Activated CD8-positive, alpha-beta memory T cell treated with anti-CD3 and anti-CD28 coated beads, Interleukin-2, amount 50 U/mL, for 24 hours (primary cell): Measurements from ENCODE around the gene CARD18.

Source experiments
- DNase-seq: peaks from one replicate; pipeline ENCODE4 v3.0.0-alpha.2; 2020; ENCODE audit errors: extremely low read depth

CARD18 gene, protein sequence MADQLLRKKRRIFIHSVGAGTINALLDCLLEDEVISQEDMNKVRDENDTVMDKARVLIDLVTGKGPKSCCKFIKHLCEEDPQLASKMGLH

DNA sequence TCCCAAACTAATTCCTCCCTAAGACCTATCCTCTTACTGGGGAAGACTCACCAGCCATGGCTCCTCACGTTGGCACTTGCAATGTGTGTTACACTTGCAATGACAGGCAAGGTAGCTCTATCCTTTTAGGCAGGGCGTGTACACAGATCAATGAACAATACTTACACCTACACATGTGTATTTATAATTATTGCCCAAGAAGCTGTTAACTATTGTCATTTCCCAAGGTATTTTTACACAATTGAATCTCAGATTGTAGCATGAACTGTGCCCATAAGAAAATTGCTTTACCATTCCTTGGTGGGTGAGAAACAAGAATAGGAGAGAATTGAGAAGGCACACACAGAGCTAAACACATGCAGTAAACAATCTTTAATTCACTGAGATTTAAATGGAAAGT, at the start of gene CARD18:
Gene CARD18, minus strand, starts transcription at position 101 of the 400 bp plus-strand sequence. Its CDS starts 43 bp downstream, at position 58.
- no peak for DNase-seq

DNA sequence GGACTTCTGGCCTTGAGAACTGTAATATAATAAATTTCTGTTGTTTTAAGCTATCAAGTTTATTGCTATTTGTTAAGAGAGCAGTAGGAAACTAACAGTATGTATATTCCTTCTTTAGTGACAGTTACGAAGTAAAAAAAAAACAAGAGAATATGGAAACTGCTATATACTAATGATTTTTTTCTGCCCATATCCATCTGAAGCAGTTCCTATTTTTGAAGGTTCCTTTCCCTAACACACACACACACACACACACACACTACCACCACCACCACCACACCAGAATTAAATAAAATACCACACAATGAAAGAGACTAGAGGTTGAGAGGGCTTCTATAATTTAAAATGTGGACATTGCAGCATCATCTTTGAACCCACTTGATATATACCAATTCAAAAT, 44.4 kb upstream of the CARD18 start:
- no peak for DNase-seq

DNA sequence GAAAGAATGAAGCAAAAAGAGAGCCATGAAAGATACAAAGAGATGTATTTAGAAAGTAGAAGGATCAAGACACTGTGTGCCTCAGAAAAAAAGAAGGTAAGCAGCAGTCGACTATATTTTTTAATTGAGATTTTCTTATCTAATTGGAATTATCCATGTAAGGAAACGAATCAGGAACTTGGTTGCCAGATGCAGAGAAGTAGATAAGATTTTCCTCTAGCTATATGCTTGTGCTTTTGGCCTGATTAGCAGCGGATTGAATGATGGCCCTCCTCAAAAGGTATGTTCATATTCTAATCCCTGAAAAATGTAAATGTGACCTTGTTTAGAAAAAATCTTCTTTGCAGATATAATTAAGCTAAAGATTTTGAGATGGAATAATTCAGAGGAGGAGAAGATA, 43.9 kb upstream of the CARD18 start:
- DNase-seq, result no peak

DNA sequence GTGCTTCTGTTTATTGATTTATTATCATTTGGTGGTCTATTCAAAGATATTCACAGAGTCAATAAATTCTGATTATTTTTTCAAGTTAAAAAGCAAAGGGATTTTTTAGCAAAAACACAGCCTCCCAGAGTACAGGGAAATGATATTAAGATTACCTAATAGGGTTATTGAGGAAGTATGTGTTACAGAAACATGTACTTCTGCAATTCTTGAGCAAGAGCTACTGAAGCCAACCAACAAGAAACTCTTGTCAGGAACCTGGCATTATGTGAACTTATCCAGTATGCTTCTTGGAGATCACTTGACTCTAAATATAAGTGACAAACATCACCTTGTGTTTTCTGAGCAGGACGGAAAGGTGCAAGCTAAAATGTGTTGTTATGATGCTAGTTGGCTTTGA, 42.0 kb upstream of the CARD18 start:
- DNase-seq, result no peak

DNA sequence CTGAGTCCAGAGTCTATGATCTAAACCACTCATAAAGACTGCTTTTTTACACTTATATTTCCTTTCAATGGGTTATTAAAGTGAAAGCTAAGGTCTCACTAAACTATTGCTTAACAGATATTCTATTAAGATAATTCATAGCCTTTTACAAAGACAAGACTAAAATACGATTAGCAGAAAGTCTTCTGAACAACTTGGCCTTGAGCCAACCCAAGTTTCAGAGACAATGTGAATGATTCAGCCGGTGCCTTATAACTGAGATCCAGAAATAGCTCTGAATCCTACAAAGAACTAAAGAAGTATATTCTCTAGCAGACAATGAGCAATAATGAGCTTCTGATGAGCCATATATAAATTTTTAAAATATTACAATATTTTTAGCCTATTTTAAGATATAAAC, 41.5 kb upstream of the CARD18 start:
- no peak for DNase-seq

DNA sequence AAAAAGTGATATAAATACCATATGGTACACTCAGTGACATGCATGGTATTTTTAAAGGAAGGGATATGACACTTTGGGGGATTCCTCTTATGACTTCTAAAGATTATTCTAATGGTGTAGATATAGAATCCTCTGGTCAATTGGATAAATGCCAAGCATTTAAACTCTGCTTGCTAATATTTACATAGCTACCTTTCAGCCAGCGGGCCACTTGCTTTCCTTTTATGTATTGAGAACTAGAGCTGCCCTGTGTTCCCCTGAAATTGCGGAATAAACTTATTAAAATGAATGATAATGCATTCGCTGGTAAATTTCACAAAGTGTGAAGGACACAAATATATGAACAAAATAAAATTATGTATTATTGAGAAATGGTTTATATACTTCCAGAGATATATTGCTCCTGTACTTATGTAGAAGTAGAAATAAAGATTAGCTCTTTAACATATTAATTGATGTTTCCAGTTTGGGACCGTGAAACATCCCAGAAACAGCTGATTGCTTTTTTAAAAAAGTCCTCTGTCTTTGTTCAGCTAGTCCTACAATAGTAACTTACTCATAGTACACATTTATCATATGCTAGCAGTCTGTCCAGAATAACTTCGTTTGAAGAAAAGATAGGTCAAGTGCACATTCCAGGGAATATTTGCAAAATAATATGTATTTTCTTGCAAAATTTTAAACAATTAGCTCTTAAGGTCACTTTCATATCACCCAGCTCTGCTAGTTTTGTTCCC, 40.1 kb upstream of the CARD18 start:
- no peak for DNase-seq

DNA sequence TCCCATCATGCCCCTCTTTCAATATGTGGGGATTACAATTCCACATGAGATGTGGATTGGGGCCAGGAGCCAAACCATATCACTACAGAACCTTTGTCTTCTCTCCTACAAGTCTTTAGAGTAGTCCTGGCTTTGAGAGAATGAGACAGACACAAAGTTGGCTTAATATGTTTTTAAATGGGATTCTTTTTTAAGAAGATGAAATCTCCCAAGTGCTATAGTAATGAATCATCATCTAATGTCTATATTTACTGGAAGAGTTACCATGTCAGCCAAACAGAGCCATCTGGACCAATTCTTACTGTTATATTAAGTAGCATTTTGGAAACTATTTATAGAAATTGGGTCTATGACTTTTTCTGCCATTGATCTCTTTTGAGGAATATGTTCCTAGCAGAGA, 38.1 kb upstream of the CARD18 start:
- DNase-seq, result no peak

DNA sequence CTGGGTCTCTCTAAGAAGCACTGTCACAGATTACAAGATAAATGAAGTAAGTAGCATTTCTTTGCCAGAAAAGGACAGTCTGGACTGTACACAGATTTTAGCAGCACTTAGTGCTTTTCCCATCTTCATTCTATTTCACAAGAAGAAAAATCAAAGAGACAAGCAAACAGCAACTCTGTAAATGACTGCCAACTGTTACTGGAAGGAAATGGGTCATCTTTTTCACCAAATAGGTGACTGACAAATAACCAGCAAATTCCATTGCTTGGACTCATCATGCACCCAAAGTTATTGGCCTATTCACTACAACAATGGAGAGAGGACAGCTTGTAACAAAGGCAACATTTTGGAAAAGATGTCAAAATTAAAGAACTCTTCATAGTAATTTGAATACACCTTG, 28.9 kb upstream of the CARD18 start:
- no peak for DNase-seq

DNA sequence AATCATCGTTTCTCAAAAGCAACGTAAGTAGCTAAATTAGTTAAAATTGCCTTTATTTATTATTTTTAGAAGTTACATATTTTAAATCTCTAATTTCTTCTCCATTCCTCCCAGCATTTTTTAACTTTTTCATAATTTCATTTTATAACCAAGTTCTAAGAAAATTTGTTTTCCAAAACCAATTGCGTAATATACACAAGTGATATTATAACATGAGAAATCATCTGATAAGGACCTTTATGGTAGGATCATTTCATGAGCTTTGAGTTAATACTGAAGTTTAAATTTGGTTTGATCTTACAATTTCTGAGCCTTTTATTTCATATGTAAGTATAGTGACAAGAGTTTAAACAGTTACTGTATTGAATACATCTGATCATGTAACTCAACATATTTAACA, 27.7 kb upstream of the CARD18 start:
- DNase-seq, result no peak

DNA sequence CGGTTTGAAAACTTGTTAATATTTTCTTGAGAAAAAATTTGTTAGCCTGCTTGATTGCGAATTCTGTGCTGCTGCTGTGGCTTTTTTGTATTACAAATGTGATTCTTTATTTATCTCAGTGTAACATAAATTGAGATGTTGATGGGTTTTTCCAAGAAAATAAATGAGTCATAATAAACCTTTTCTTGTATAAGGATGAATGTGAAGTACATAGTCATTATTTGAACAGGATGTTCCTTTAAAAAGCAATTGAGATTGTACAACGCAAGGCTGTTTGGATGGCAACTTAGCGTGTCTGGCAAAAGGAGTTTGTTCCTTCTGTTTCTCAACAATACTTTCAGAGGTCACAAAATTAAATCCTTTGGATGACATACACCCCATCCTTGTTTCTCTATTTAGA, 24.6 kb upstream of the CARD18 start:
- DNase-seq, result no peak

DNA sequence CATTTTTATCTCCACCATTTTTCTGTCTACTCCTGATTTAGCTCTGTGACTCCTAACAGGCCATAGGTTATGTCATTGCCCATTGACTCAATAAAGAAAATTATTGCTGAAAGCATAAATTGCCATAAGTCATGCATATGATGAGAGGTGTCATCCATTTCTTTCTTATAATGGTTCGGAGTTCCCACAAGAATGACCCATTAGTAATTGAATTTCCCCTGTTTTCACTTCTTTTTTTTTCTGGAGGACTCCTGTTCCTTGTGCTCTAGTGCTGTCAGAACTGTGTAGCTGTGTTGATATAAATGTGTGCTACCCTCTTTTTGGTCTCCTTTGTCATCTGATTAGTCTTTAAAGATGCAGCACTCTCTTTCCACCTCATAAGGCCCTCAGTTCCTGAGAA, 22.9 kb upstream of the CARD18 start:
- no peak for DNase-seq

DNA sequence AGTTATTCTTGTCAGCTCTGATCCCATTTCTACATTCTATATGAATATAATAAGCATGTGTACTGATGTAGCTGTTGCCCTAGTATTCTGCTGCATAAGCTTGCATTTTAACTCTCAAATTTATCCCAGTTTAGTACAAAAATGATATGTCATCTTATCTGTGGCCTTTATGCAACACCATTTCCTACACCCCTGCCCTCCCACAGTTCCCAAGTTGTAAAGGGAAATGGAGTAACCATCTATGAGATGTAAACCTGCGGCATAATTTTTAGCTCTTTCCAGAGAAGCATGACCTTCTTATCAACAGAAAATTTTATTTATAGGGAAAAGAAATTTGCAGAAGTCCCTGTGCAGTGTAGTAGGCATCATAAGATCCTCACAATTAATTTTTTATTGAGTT, 18.9 kb upstream of the CARD18 start:
- DNase-seq, result no peak

DNA sequence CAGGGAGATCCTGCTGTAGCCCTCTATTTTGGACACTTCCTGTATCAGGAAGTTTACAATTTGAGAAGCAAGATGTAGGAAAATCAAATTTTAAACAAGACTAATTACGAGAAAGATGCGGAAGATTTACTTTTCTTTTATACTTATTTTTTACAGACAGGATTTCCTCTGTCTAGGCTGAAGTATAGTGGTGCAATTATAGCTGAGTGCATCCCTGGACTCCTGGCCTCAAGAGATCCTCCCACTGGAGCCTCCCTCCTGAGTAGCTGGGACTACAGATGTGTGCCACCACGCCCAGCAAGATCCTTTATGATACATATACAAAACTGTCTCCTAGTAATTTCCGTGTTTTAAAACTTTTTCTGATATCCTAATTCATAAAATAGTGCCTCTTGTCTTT, 17.2 kb upstream of the CARD18 start:
- DNase-seq, result no peak

DNA sequence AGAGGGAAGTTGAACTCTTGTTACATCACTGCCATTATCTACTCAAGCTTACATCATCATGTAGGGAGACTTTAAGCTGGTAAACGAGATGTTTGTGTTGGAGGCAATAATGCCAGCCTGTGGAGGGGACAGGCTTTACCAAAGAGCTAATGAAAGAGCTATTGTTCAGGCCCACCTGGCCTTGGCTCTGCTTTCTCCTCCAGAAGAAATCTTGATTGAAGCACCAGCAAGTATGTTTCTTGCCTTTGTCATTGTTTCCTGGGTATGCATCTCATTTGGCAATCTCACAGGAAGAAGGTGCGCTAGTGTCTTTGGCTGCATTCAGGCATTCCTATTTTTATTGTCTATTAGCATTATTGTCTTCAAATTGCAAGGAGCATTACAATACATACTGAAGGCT, 16.7 kb upstream of the CARD18 start:
- DNase-seq, result no peak

DNA sequence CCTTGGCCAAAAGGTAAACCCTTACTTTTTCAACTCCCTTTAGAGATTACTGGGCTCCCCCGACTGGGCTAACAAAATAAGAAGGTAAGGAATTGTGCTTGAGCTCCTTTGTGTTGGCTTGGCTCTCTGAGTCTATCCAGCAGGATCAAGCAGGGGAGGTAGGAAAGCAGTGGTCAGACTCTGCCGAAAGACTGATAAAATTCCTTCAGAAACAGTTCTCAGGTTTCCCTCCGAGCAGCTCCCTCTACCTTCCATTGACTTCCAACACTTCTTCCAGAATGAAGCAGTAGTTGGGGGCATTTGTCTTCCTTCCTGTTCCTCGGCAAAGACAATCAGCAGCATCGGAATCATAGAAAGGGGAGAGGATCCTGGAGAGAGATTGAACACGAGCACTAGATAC, 16.1 kb upstream of the CARD18 start:
- DNase-seq, result no peak

DNA sequence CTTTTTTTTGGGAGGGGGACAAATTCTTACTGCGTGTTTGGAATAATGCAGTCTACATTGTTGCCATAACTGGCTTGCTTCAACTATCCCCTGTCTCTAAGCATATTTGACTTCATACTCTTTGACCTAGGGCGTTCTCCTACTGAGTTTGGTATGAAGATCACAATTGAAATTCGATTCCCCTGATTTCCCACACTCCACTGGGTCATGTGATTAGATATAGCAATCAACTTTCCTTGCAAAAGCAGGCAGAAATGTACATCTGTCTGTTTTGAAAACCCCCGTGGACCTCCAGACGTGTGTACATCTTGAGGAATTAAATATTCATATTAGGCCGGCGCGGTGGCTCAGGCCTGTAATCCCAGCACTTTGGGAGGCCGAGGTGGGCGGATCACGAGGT, 13.8 kb upstream of the CARD18 start:
- DNase-seq, result no peak

DNA sequence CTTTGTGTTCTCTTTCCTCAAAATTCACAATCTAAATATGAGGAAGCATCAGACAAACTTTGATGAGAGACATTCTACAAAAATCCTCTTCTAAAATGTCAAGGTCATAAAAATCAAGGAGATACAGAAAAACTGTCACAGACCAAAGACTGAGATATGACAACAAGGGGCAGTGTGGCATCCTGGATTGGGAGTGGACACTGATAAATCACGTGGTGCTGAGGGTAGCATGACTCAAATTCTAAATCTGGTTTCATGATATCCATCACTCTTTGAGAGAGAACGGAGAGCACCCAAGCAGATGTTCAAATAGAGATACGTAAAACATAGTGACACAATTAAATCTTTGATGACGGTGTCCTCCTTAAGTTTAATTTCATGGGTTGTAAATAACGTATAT, 13.0 kb upstream of the CARD18 start:
- no peak for DNase-seq

DNA sequence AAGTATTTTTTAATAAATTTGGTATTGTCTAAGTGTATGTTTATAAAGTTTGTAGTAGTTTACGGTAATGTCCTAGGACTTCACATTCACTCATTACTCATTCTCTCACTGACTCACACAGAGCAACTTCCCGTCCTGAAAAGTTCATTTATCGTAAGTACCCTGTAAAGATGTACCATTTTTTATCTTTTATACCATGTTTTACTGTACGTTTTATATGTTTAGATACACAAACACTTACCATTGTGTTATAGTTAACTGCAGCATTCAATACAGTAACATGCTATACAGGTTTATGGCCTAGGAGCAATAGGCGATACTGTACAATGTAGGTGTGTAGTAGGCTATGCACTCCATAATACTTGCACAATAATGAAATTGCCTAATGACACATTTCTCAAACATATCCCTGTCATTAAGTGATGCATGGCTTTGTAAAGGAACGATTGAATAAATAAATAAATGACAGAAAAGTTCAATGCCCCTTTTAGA, 12.5 kb upstream of the CARD18 start:
- no peak for DNase-seq

DNA sequence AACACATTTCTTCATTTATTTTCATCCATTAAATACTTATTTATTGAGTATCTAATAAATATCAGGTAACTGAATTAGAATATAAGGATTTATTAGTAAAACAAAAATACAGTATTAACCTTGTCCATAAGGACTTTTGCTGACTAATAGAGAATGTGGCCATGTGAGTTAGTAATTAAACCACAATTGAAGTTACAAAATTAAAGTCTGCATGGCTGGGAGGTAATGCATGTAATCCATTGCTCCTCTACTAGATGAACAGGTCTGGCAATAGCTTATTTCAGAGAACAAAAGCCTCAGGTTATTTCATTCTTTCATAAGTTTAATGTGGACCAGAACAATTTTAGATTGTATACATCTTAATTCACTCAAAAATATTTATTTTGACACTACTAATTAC, 9.9 kb upstream of the CARD18 start:
- no peak for DNase-seq

DNA sequence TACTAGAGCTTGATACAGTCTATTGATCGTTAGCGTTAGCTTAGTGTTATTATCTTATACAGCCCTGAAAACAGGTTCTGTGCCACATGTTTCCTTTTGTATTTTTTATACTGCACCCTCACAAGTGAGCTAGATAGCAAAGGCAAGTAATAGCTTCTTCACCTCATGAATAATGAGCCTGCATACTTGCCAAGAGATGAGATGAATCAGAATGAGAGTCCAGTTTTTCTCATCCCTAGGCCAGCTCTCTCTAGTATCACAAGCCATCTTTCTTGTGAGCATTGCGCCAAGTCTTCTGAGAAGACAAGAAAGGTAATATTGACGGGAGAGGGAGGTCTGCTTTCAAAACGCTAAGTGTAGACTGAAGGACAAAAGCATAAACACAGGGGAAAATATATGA, 8.7 kb upstream of the CARD18 start:
- DNase-seq, result no peak

DNA sequence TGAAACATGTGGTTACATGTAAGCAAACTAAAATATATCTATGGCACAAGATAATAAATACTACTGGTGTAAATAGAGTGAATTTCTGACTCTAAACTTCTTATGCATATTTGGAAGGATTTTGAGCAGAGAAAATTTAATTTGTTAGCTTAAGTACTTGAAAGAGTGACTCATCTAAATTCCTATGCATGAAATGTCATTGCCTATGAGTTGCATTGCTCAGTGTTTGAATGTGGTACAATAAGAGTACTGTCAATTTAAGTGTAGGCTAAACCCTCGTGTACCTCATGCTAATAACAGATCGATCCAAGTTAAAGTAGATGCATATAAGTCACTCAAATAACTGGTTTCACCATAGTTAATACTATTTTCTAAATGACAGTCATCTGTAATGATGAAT, 5.3 kb upstream of the CARD18 start:
- DNase-seq, result no peak

DNA sequence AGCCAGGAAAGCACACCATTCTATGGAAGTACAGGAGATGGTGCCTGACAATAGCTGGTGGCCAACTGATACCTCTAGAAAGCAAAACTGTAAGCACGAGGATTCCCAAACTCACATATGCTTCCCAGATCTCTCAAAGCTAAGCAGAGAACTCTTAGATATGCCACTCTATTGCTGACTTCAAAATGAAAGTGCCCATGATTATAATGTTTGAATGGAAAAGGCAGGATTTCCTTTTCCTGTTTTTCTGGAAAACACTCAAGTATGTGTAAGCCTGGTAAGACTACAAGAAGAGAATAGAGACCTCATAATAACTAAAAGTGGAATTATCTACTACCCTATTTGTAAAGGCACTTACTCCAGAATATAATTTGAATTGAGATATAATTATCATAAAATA, 2.6 kb upstream of the CARD18 start:
- DNase-seq, result no peak

DNA sequence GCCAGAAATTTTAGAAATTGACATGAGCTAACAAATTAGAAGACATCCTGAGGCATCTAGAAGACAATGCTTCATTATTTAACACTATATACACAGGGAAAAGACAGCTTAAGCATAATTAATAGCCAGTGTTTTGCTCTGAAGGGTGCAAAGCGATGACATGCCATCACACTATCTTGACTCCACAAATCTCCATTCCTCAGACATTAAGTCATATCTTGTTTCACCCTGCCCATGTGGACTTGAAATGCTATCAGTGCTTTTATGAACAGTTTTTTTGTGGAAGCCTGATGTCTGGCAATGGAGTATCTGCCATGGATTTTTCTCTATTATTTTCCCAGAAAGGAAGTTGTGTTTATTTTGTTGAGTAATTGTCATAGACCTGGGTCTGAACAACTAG, 2.3 kb downstream of the CARD18 start:
- DNase-seq, result no peak

DNA sequence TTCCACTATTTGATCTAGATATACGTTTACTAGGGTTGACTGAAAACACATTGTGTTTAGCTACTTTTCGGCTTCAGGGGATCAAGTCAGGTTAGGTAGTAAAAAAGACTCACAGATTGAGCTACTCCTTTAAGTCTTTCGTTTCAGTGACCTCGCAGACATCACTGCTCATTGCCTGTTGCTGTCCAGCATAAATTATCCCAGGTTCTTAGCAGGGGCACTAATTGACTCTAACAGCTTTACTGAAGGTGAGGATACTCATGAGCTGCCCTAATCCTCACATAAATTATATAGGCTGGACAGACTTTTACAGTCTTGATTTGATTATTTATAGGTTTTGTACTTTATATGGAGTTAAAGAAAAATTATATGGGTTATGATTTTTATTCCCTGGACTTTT, 3.7 kb downstream of the CARD18 start:
- DNase-seq, result no peak
